HTERT RPE-1 (cell line): ENCODE results near the gene C1GALT1.
"Not testable (repeated sequence)": the region's sequence is repeated elsewhere in the genome, so short reads cannot be mapped to it uniquely, and the experiment has no call there.

Experiments used
- in situ Hi-C: fragments of 300-500 bp; cut with MboI; formaldehyde crosslinking; loops from 4 replicates; pipeline ENCODE4 v1.14.3; 2020; ENCODE audit warnings: low sequenced_read_pairs

C1GALT1 gene

DNA sequence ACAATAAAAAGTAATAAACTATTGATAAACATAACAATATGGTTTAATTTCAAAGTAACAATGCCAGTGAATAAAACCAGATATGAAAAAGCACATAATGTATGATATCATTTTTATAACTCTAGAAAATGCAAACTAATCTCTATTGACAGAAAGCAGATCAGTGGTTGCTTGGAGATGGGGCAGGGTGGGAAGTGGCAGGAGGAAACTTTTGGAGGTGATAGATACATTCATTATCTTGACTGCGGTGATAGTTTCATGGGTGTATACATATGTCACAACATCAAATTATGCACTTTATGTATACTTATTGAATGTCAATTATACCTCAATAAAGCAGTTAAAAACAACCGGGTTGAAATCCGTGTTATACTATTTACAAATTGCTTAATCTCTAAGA is 16.0 kb upstream of the C1GALT1 start:
- in situ Hi-C loops = no loop called here

DNA sequence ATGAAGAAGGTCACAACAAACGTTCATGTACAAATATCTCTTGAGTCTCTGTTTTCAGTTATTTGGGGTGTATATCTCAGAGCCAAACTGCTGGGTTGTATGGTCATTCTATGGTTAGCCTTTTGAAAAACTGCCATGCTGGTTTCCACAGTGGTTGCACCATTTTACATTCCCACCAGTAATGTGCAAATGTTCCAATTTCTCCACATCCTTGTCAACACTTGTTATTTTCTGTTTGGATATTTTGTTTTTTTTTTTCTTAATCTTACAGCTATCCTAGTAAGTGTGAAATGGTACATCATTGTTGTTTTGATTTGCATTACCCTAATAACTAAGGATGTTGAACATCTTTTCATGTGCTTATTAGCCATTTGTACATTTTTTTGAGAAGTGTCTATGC is 13.0 kb upstream of the C1GALT1 start:
- in situ Hi-C loops = no loop called here

DNA sequence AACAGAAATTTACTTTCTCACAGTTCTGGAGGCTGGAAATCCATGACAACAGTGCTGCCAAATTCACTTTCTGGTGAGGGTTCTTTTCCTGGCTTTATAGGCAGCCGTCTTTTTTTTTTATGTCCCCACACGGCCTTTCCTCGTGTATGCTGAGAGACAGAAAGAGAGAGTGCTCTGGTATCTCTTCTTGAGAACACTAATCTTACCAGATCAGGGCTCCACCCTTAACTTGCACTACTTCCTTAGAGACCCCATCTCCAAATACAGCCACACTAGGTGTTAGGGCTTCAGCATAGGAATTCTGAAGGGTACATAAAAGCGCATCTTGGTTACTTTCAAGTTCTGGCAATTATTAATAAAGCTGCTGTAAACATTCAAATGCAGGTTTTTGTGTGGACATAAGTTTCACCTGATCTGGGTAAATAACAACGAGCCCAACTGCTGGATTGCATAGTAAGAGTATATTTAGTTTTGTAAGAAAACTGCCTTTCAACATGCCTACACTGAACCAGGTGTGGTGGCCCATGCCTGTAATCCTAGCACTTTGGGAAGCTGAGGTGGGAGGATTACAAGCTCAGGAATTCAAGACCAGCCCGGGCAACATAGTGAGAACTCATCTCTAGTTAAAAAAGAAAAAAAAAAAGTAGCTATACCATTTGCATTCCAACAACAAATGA is 8.2 kb upstream of the C1GALT1 start:
- in situ Hi-C loops = no loop called here

DNA sequence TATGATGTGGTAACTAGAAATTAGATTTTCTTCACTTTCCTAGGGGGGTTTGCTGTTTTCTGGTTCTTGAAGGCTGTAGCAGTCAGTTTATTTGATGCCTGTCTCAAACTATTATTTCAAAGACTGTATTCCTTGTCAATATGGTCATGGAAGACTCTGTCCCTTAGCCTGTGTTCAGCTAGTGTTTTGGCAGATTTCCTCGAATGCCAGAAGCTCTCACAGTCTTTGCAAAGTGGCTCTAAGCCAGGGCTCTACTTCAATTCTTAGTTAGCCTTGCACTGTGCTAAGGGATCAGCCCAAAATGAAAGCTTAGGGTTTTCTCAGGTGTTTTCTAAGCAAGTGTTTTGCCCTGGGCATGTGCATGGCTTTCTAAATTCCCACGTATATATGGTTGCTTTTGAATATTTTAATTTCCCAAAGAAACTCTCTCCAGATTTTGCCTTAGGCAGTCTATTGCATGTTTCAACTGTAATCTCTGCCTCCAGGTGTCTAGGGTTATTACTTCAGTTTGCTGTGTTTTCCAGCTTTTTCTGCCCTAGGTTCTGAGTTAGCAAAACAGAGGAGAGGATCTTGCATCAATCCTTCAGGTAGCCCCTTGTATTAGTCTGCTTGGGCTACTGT is 7.2 kb upstream of the C1GALT1 start:
- in situ Hi-C loops = no loop called here

DNA sequence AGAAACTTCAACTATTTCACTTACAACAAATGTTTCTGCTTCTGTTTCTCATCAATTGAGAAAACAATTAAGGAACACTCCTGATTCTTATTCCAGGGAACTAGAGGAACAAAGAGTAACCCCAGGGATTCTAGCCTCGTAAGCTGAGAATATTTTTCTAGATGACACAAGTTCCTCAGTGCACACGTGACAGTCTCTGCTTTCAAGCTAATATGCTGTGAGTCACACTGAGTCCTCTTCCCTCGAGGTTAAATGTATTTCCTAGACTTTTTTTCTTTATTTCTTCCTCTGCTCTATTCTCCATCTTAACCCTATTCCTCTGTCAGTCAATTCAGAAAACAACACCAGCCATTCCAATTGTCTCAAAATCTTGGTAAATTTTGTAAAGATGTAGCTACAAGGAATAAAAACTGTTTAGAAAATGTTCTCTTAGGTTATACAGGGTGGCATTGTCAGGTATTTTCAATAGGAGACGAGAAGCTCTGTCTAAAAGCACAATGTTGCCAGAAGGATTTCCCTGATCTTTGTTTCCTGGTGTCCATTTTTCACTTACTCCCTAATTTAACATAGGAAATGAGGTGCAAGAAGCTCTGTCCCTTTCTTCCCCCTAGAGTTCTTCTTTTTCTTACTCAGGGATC is 5.8 kb upstream of the C1GALT1 start:
- in situ Hi-C loops = no loop called here

GRCh38 chr7:7177044-7177517 is 5.3 kb upstream of the C1GALT1 start:
- in situ Hi-C loops = no loop called here

DNA sequence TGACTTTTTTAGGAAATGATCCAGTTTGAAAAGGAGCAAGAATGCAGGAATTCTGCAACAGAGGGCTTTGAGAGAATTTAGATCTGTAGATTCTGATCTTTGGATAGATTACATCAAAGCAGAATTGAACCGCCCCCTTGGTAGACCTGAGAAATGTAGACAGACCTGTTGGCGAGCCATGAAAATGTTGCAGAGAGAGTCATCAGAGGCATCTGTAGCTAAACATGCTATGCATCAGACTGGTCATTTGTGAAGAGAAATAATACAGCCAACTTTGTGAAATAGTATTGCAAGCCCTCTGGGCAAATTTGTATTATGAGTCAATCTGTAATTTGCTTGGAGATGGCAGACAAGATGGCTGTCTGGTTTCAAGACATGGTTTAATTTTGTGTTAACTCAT is 4.3 kb upstream of the C1GALT1 start:
- in situ Hi-C loops = no loop called here

DNA sequence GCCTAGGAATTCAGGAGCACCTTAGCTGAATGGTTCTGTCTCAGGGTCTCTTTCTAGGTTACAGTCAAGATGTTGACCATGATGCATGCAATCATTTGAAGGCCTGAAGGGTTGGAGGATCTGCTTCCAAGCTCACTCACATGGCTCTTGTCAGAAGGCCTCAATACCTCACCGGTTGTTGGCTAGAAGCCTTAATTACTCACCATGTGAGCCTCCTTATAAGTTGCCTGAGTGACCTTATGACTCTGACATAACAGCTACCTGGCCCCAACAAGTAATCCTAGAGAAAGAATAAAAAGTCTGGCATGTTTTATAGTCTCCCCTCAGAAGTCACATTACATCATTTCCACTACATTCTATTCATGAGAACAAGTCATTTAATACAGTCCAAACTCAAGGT is 3.4 kb upstream of the C1GALT1 start:
- in situ Hi-C loops = no loop called here

DNA sequence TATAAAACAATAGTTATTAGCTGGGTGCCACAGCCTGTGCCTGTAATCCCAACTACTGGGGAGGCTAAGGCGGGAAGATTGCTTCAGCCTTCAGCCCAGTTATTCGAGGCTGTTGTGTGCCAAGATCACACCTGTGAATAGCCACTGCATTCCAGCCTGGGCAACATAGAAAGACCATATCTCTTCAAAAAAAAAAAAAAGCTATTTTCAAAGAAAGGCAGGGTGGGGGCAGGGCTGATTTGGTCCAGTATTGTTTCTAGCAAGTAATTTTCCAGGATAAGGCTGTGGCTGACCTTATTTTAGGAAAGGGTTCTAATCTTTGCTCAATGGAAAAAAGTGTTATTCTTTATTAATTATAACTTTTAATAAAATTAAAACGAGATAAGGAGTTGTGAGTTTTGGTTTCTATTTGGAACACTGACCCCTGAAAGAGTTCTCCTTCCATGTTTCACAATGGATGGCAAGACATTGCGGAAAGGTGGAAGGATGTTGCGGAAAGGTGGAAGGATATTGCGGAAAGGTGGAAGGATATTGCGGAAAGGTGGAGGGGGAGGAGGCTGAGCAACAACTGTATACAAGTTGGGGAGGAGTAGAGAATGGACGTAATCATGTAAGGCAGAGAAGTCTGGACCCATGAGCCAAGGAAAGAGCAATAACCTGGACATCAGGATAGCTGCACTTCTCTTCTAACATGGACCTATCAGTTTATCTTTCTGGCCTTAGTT is 1.5 kb upstream of the C1GALT1 start:
- in situ Hi-C loops = no loop called here

GRCh38 chr7:7181519-7182155 is 707 bp upstream of the C1GALT1 start:
- in situ Hi-C loops = no loop called here

DNA sequence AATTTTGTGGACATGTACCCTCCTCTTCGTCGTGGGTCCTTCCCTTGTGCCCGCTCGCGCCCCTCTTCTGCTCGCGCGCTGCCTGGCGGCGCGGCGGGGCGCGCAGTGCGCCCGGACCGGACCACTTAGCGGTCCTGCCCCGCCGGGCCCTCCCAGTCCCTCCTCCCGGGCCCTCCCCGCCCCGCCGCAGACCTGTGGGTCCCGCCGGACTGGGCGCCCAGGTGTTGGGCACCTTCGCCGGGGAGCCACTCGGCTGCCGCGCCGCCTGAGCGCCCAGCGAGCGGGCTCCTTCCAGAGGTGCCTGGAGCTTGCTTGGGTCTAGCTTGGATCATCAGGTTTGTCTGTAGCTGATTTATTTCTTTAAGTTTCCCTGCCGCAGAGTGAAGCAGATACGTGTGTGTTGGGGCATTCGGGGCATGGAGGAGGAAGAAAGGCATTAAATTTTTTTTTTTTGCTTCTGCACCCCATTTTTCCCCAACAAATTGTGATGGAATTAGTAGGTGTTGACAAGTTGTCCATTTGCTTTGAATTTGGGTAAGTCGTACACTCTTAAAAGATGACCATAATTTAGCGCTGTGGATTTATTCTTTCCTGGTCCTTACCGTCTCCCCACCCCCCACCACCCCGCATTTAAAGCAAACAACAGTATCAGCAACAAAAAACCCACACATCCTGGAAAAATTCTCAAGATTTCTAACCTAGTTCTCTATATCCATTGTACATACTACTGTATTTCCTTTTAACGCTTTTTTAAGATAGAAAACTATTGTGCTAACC is 905 bp downstream of the C1GALT1 start:
- in situ Hi-C loops = no loop called here

DNA sequence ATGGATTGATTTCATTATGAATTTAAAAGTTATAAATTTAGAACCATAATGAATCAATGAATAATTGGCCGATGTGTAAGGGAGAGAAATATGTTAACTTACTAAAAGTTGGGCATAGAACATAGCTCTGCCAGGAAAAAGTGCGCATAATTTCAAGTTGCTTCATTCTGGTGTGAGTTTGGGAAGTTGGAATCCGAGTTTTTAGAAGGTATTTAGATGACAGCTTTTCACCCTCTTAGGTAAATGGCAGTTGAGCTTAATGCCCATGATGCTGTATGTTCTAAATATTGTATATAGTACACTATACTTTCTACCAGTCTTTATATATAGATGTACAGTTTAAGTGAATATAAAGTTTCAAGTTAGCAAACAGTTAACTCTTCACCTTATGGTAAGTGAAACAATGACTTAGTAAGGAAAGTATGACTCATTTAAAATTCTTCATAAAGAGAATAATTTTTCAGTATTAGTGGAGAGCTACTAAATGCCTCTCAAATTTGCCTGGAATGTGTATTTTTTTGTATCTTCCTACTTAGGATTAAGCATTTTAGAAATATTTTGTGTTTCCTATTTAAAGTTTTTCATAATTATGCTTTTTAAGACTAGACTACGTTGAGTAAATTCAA is 1.6 kb downstream of the C1GALT1 start:
- in situ Hi-C loops = no loop called here

- in situ Hi-C loops = no loop called here
Measured at GRCh38 chr7:7185371-7185989, 3.1 kb downstream of the C1GALT1 start.

GRCh38 chr7:7188091-7188490 is 5.7 kb downstream of the C1GALT1 start:
- in situ Hi-C loops = no loop called here

DNA sequence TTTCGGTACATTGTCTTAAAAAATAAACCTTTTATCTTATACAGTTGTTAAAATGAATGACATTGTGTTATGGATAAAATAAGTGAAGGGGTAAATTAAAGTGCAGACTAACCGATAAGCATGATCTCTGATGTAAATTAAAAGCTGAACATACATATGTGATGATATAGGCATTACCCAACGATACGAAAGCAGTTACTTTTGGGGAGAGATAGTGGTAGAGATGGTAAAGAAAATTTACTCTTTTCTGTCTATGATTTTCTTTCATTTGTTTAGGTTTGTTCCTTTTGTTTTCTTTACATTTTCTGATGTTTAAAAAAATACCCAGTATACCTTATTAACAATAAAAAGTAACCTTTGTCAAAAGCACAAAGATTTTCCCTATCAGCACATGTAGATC is 6.4 kb downstream of the C1GALT1 start:
- in situ Hi-C loops = no loop called here

DNA sequence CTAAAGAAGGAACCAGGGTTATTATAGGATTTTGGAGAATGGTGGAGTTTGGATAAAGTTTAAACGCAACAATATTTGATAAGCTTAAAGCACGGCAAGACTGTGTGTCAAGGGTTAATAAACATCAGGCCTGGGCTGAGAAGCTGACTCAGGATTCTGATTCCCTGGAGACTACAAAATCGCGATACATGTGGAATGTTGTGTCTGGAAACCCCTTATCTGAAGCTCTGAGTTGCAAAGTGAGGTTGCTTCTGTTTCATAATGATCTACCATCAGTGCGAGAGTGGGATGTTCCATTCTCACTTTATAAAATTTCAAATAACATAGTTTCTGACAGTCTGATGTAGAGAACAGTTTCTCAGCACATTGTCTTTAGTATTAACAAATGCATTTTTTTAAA is 7.8 kb downstream of the C1GALT1 start:
- in situ Hi-C loops = no loop called here

- in situ Hi-C loops = no loop called here
Measured at GRCh38 chr7:7191137-7191536, 8.8 kb downstream of the C1GALT1 start.

DNA sequence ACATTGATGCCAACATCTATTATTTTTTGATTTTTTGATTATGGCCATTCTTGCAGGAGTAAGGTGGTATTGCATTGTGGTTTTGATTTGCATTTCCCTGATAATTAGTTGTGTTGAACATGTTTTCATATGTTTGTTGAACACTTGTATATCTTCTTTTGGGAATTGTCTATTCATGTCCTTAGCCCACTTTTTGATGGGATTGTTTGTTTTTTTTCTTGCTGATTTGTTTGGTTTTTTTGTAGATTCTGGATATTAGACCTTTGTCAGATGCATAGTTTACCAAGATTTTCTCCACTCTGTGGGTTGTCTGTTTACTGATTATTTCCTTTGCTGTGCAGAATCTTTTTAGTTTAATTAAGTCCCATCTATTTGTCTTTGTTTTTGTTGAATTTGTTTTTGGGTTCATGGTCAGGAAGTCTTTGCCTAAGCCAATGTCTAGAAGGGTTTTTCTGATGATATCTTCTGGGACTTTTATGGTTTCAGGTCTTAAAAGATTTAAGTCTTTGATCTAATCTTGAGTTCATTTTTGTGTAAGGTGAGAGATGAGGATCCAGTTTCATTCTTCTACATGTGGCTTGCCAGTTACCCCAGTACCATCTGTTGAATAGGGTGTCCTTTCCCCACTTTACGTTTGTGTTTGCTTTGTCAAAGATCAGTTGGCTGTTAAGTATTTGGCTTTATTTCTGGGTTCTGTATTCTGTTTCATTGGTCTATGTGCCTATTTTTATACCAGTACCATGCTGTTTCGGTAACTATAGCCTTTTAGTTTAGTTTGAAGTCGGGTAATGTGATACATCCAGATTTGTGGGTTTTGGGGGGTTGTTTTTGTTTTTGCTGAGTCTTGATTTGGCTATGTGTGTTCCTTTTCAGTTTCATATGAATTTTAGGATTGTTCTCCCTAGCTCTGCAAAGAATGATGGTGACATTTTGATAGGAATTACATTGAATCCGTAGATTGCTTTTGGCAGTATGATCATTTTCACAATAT is 10.7 kb downstream of the C1GALT1 start:
- in situ Hi-C loops = not testable (repeated sequence)
